IMR-90 (cell line): ENCODE results near the gene SLCO2B1. TPM values are rescaled to one million over a fixed set of nuclear protein-coding genes. Genes with fewer than 3 reads are reported as not detected.

Experiments
- ATAC-seq: fragments of 200-7000 bp; cut with Tn5 transposase; 2 replicates; pipeline ENCODE4 v1.9.1; 2020; ENCODE audit warnings: low read depth, mild to moderate bottlenecking, moderate library complexity
- BruUV-seq: library from RNA; stranded (reverse); fragments of 400-500 nt; replicated peaks from 2 replicates; lab custom pipeline; 2021; lab: Mats Ljungman, UMichigan
- CTCF ChIA-PET: fragments of 300-600 bp; formaldehyde crosslinking; extraction: SDS; loops from one replicate; lab custom pipeline; 2021; ENCODE audit warnings: antibody characterized with exemption; lab: Yijun Ruan, JAX
- POLR2A ChIA-PET: fragments of 300-600 bp; sonication (Branson Sonifier 250); formaldehyde crosslinking; loops from one replicate; lab custom pipeline; 2022; ENCODE audit warnings: antibody characterized with exemption; ENCODE audit not compliant: unreplicated experiment; lab: Charles Lee
- DNase-seq: peaks from one replicate; pipeline ENCODE4 v3.0.0; 2013
- H2AFZ ChIP-seq: replicated peaks from 2 replicates; pipeline ENCODE3; 2013; ENCODE audit warnings: low read length, mild to moderate bottlenecking; ENCODE audit not compliant: poor library complexity
- H2AK5ac ChIP-seq: 2 replicates; pipeline ENCODE4 v1.6.1; 2013; ENCODE audit warnings: low read depth, low read length, inconsistent platforms
- H2AK9ac ChIP-seq: replicated peaks from 2 replicates; pipeline ENCODE3; 2013; ENCODE audit warnings: mild to moderate bottlenecking, low read depth, low read length, moderate library complexity; ENCODE audit not compliant: poor library complexity
- H2BK120ac ChIP-seq: 2 replicates; pipeline ENCODE4 v1.6.1; 2013; ENCODE audit warnings: low read depth, low read length, inconsistent platforms
- H2BK15ac ChIP-seq: 3 replicates; pipeline ENCODE4 v1.6.1; 2013; ENCODE audit warnings: low read depth, low read length, inconsistent platforms
- H2BK20ac ChIP-seq: 2 replicates; pipeline ENCODE4 v1.6.1; 2013; ENCODE audit warnings: low read depth, mild to moderate bottlenecking, inconsistent platforms, low read length, moderate library complexity
- H2BK5ac ChIP-seq: 2 replicates; pipeline ENCODE4 v1.6.1; 2013; ENCODE audit warnings: mild to moderate bottlenecking, low read depth, low read length, inconsistent platforms; ENCODE audit not compliant: poor library complexity, severe bottlenecking
- H3K14ac ChIP-seq: replicated peaks from 2 replicates; pipeline ENCODE4 v1.6.1; 2013; ENCODE audit warnings: low read depth, low read length, inconsistent platforms
- H3K18ac ChIP-seq: 2 replicates; pipeline ENCODE4 v1.6.1; 2013; ENCODE audit warnings: low read depth, low read length, control low read depth
- H3K23ac ChIP-seq: 2 replicates; pipeline ENCODE4 v1.6.1; 2013; ENCODE audit warnings: low read depth, low read length, inconsistent platforms
- H3K27ac ChIP-seq: 2 replicates; pipeline ENCODE4 v1.5.1; 2013; ENCODE audit warnings: mild to moderate bottlenecking, control low read depth, low read length; ENCODE audit not compliant: insufficient read depth
- H3K27me3 ChIP-seq: 2 replicates; pipeline ENCODE4 v1.6.1; 2013; ENCODE audit warnings: low read length; ENCODE audit not compliant: control insufficient read depth, insufficient read depth
- H3K36me3 ChIP-seq: 2 replicates; pipeline ENCODE4 v1.6.1; 2013; ENCODE audit warnings: low read length, mixed read lengths; ENCODE audit not compliant: control insufficient read depth, insufficient read depth
- H3K4ac ChIP-seq: 2 replicates; pipeline ENCODE4 v1.6.1; 2013; ENCODE audit warnings: low read depth, low read length, inconsistent platforms
- H3K4me1 ChIP-seq: 2 replicates; pipeline ENCODE4 v1.6.1; 2013; ENCODE audit warnings: low read length, mixed read lengths; ENCODE audit not compliant: control insufficient read depth, insufficient read depth
- H3K4me2 ChIP-seq: 2 replicates; pipeline ENCODE4 v1.6.1; 2013; ENCODE audit warnings: low read depth, mild to moderate bottlenecking, control low read depth, low read length, moderate library complexity
- H3K4me3 ChIP-seq: 2 replicates; pipeline ENCODE4 v1.5.1; 2013; ENCODE audit warnings: low read depth, mild to moderate bottlenecking, control low read depth, low read length, moderate library complexity; ENCODE audit not compliant: insufficient read depth
- H3K56ac ChIP-seq: 2 replicates; pipeline ENCODE4 v1.6.1; 2013; ENCODE audit warnings: low read length, inconsistent platforms; ENCODE audit not compliant: insufficient read depth; ENCODE audit errors: extremely low read depth
- H3K79me1 ChIP-seq, 2 experiments: 2 replicates each; pipeline ENCODE4 v1.6.1; 2013; ENCODE audit warnings: low read length in 2 of 2, inconsistent platforms in 1 of 2, low read depth in 1 of 2
- H3K9ac ChIP-seq: 2 replicates; pipeline ENCODE4 v1.6.1; 2013; ENCODE audit warnings: low read depth, low read length, control low read depth
- H3K9me1 ChIP-seq: 2 replicates; pipeline ENCODE4 v1.6.1; 2013; ENCODE audit warnings: low read length, inconsistent platforms; ENCODE audit not compliant: insufficient read depth
- H3K9me3 ChIP-seq: 2 replicates; pipeline ENCODE4 v1.6.1; 2013; ENCODE audit warnings: low read length; ENCODE audit not compliant: control insufficient read depth, insufficient read depth
- H4K20me1 ChIP-seq: 2 replicates; pipeline ENCODE4 v1.6.1; 2013; ENCODE audit warnings: low read length, inconsistent platforms; ENCODE audit not compliant: insufficient read depth
- H4K5ac ChIP-seq: 2 replicates; pipeline ENCODE4 v1.6.1; 2013; ENCODE audit warnings: mild to moderate bottlenecking, low read depth, low read length, control low read depth
- H4K8ac ChIP-seq, 2 experiments: 2 replicates each; pipeline ENCODE4 v1.6.1; 2013; ENCODE audit warnings: low read depth in 2 of 2, low read length in 2 of 2, control low read depth in 1 of 2, inconsistent platforms in 1 of 2
- H4K91ac ChIP-seq: 2 replicates; pipeline ENCODE4 v1.6.1; 2013; ENCODE audit warnings: low read depth, low read length, inconsistent platforms; ENCODE audit not compliant: insufficient read depth
- BHLHE40 ChIP-seq: fragments of 150-350 bp; IDR thresholded peaks from 2 replicates; pipeline ENCODE4 v1.6.1; 2016; ENCODE audit warnings: mild to moderate bottlenecking, low read depth, low read length
- CEBPB ChIP-seq: IDR thresholded peaks from 2 replicates; pipeline ENCODE4 v1.6.1; 2012; ENCODE audit warnings: low read depth, low read length, improper control_type of control experiment
- CHD1 ChIP-seq: IDR thresholded peaks from 2 replicates; pipeline ENCODE4 v1.6.1; 2012; ENCODE audit warnings: low read depth, low read length, improper control_type of control experiment
- CTCF ChIP-seq: conservative IDR thresholded peaks from 2 replicates; pipeline ENCODE4 v1.5.1; 2012; ENCODE audit warnings: mild to moderate bottlenecking, low read depth, low read length, improper control_type of control experiment
- ELK1 ChIP-seq: fragments of 150-350 bp; IDR thresholded peaks from 2 replicates; pipeline ENCODE4 v1.6.1; 2016; ENCODE audit warnings: low read depth, mild to moderate bottlenecking, low read length, moderate library complexity, borderline replicate concordance
- FOS ChIP-seq: fragments of 150-350 bp; IDR thresholded peaks from 2 replicates; pipeline ENCODE4 v1.6.1; 2016; ENCODE audit warnings: low read depth, low read length
- MAFK ChIP-seq: IDR thresholded peaks from 2 replicates; pipeline ENCODE4 v1.6.1; 2012; ENCODE audit warnings: low read depth, low read length, improper control_type of control experiment
- MAZ ChIP-seq: IDR thresholded peaks from 2 replicates; pipeline ENCODE4 v1.6.1; 2012; ENCODE audit warnings: low read depth, mild to moderate bottlenecking, low read length, improper control_type of control experiment, moderate library complexity, borderline replicate concordance
- MXI1 ChIP-seq: IDR thresholded peaks from 2 replicates; pipeline ENCODE4 v1.6.1; 2012; ENCODE audit warnings: low read depth, mild to moderate bottlenecking, low read length, moderate library complexity, borderline replicate concordance
- NFE2L2 ChIP-seq: fragments of 150-350 bp; IDR thresholded peaks from 2 replicates; pipeline ENCODE4 v1.6.1; 2016; ENCODE audit warnings: low read depth, mild to moderate bottlenecking, low read length
- POLR2A ChIP-seq: IDR thresholded peaks from 2 replicates; pipeline ENCODE4 v1.6.1; 2012; ENCODE audit warnings: mild to moderate bottlenecking, low read depth, low read length
- RAD21 ChIP-seq: IDR thresholded peaks from 2 replicates; pipeline ENCODE4 v1.6.1; 2012; ENCODE audit warnings: low read length, improper control_type of control experiment
- RCOR1 ChIP-seq: IDR thresholded peaks from 2 replicates; pipeline ENCODE4 v1.6.1; 2012; ENCODE audit warnings: mild to moderate bottlenecking, low read length, improper control_type of control experiment; ENCODE audit not compliant: insufficient replicate concordance
- RFX5 ChIP-seq: IDR thresholded peaks from 2 replicates; pipeline ENCODE4 v1.8.0; 2012; ENCODE audit warnings: low read depth, mild to moderate bottlenecking, low read length, moderate library complexity
- SMC3 ChIP-seq: fragments of 150-350 bp; IDR thresholded peaks from 2 replicates; pipeline ENCODE4 v1.6.1; 2016; ENCODE audit warnings: low read depth, mild to moderate bottlenecking, antibody characterized with exemption, low read length, moderate library complexity
- USF2 ChIP-seq: fragments of 150-350 bp; IDR thresholded peaks from 2 replicates; pipeline ENCODE4 v1.6.1; 2017; ENCODE audit warnings: mild to moderate bottlenecking, antibody characterized with exemption, low read length, low read depth
- WGBS, 2 experiments: methylation state at CpG; one replicate each; pipeline versions ENCODE4 v1.1.5 to v1.1.7; 2013; ENCODE audit warnings: missing lambda C conversion rate in 2 of 2; ENCODE audit not compliant: insufficient read length in 1 of 2; ENCODE audit errors: extremely low coverage in 2 of 2; 5-methylcytosine and 5-hydroxymethylcytosine counted together
- dilution Hi-C: fragments of 300-500 bp; cut with HindIII; formaldehyde crosslinking; loops from one replicate; pipeline ENCODE4 v1.14.3; 2018; ENCODE audit warnings: low sequenced_read_pairs; ENCODE audit not compliant: unreplicated experiment
- in situ Hi-C: fragments of 300-500 bp; cut with MboI; formaldehyde crosslinking; loops from 3 replicates; pipeline ENCODE4 v1.14.3; 2019; ENCODE audit warnings: low sequenced_read_pairs, inconsistent platforms, mixed read lengths
- intact Hi-C: fragments of 100-400 bp; cut with micrococcal nuclease; formaldehyde crosslinking; loops from 2 replicates; pipeline ENCODE4 v1.10.0; 2022
- polyA plus RNA-seq, 3 experiments: library from polyadenylated mRNA; depleted of rRNA; stranded (reverse); fragments of >200 nt; gene quantifications; 2 replicates each; pipeline ENCODE4 v1.2.3, GENCODE V29; 2012; ENCODE audit warnings: low replicate concordance in 1 of 3
- total RNA-seq: library from RNA; depleted of rRNA; stranded (reverse); fragments of >200 nt; gene quantifications from 2 replicates; pipeline ENCODE4 v1.2.3, GENCODE V29; 2012

The SLCO2B1 gene
- total and polyA plus RNA-seq, 2 of the 4 experiments (the other 2 are of a cell fraction), result not detected

DNA sequence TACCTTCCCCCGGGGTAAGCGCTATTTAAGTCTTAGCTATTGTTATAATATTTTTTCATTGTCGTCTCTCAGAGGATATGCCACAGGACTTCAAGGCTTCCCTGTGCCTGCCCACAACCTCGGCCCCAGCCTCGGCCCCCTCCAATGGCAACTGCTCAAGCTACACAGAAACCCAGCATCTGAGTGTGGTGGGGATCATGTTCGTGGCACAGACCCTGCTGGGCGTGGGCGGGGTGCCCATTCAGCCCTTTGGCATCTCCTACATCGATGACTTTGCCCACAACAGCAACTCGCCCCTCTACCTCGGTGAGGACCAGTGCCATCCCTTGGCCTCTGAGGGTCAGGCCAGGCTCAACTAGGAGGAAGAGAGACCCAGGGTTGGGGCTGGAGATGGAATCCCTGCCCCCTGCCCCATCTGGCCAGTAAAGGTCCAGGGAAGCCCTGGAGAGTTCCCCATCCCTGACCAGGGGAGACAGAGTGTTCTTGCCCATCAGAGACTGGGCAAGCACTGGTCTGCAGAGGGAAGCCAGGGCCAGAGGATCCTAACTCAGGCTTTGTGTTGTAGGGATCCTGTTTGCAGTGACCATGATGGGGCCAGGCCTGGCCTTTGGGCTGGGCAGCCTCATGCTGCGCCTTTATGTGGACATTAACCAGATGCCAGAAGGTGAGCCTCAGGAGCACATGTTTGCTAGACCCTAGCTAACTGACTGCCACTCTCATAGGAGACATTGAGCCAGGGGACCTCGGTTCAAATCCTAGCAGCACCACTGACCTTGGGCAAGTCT is 18.4 kb downstream of the SLCO2B1 start:
- Histone ChIP-seq H3K23ac (no peak overlapping the region), H2BK20ac (no peak overlapping the region), H4K5ac (no peak overlapping the region), H3K9me3 (no peaks in the 10 kb centered on the region), H3K4me1 (no peaks in the 10 kb centered on the region), H2AK9ac (no peak overlapping the region), H4K8ac (no peak overlapping the region), H3K27ac (no peak overlapping the region), H3K18ac (no peak overlapping the region), H2AK5ac (no peak overlapping the region), H3K14ac (no peak overlapping the region), H2BK15ac (no peak overlapping the region), H4K91ac (no peak overlapping the region), H3K9ac (no peak overlapping the region), H4K20me1 (no peaks in the 10 kb centered on the region), H3K56ac (no peak overlapping the region), H3K9me1 (no peaks in the 10 kb centered on the region), H2BK5ac (no peak overlapping the region), H3K4me2 (no peak overlapping the region), H2BK120ac (no peak overlapping the region), H3K4ac (no peak overlapping the region), H3K79me1 (no peaks in the 10 kb centered on the region), H3K27me3 (peaks cover 58% of the 10 kb centered on the region), H3K4me3 (no peak overlapping the region), H3K36me3 (no peaks in the 10 kb centered on the region), H2AFZ (no peak overlapping the region)
- DNase-seq, result no peak
- ChIA-PET CTCF (no interaction called here), POLR2A (no interaction called here)
- 77% methylated on average over 6 of the region's 13 CpGs; no CpG with 5 or more reads in 1 of the 2 experiments for WGBS, 2 experiments
- TF ChIP-seq BHLHE40, result no peak
- TF ChIP-seq SMC3, result no peak
- TF ChIP-seq NFE2L2, result no peak
- TF ChIP-seq ELK1, result no peak
- TF ChIP-seq MAFK, result no peak
- TF ChIP-seq CEBPB, result no peak
- TF ChIP-seq POLR2A, result no peak
- TF ChIP-seq MXI1, result no peak
- TF ChIP-seq RCOR1, result no peak
- no peak for TF ChIP-seq CTCF
- TF ChIP-seq MAZ, result no peak
- TF ChIP-seq USF2, result no peak
- TF ChIP-seq CHD1, result no peak
- TF ChIP-seq RAD21, result no peak
- TF ChIP-seq RFX5, result no peak
- no peak for TF ChIP-seq FOS
- dilution Hi-C loops (no loop called here), intact Hi-C loops (no loop called here), in situ Hi-C loops (no loop called here)
- no peak for ATAC-seq
- no TSS peak for BruUV-seq
